HL-60 (cell line): ENCODE measurements around the gene AKR7A3.

ENCODE experiments used
- POLR2AphosphoS5 ChIP-seq: IDR thresholded peaks from 2 replicates; pipeline ENCODE4 v1.6.1; 2012; ENCODE audit warnings: low read depth
- TF ChIP-seq, protein P1 (sequence below): IDR thresholded peaks from one replicate; pipeline ENCODE4 v1.5.1; 2011; ENCODE audit warnings: low read length, control low read depth, inconsistent platforms; ENCODE audit not compliant: insufficient read depth

GRCh38 chr1:19258353-19258752 is 30.2 kb downstream of the AKR7A3 start:
- no peak for TF ChIP-seq POLR2AphosphoS5
- TF ChIP-seq, protein P1, sequence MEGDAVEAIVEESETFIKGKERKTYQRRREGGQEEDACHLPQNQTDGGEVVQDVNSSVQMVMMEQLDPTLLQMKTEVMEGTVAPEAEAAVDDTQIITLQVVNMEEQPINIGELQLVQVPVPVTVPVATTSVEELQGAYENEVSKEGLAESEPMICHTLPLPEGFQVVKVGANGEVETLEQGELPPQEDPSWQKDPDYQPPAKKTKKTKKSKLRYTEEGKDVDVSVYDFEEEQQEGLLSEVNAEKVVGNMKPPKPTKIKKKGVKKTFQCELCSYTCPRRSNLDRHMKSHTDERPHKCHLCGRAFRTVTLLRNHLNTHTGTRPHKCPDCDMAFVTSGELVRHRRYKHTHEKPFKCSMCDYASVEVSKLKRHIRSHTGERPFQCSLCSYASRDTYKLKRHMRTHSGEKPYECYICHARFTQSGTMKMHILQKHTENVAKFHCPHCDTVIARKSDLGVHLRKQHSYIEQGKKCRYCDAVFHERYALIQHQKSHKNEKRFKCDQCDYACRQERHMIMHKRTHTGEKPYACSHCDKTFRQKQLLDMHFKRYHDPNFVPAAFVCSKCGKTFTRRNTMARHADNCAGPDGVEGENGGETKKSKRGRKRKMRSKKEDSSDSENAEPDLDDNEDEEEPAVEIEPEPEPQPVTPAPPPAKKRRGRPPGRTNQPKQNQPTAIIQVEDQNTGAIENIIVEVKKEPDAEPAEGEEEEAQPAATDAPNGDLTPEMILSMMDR, result no peak
